Neural progenitor cell (in vitro differentiated cells): Measurements from ENCODE around the gene CASK.

Source experiments
- EZH2 ChIP-seq: fragments of 200-600 bp; sonication (generic); IDR thresholded peaks from 2 replicates; pipeline ENCODE4 v1.6.1; 2017; ENCODE audit warnings: antibody characterized with exemption, mild to moderate bottlenecking, moderate library complexity
- EZH2phosphoT487 ChIP-seq: fragments of 200-600 bp; sonication (generic); IDR thresholded peaks from 2 replicates; pipeline ENCODE4 v1.6.1; 2017; ENCODE audit warnings: antibody characterized with exemption
- TF ChIP-seq, protein P1 (sequence below): fragments of 200-600 bp; sonication (generic); IDR thresholded peaks from 2 replicates; pipeline ENCODE4 v1.5.1; 2017; ENCODE audit warnings: antibody characterized with exemption, mild to moderate bottlenecking

DNA sequence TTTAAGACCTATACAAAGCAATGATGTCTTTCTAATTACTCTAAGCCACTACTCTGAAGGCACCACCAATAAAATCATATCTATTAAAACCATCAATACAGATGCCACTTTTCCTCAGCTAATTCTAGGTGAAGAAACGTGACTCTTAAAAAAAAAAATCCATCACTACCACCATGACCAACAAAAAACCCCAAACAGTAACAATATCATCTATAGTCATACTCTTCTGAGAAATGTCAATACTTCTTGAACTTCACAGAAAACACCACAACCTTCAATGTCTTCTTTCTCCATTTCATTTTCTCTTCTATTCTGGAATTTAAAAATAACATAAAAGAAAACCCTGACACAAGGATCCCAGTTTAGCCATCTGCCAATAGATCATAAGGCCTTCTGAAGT, 35.7 kb downstream of the CASK start:
- TF ChIP-seq, protein P1, sequence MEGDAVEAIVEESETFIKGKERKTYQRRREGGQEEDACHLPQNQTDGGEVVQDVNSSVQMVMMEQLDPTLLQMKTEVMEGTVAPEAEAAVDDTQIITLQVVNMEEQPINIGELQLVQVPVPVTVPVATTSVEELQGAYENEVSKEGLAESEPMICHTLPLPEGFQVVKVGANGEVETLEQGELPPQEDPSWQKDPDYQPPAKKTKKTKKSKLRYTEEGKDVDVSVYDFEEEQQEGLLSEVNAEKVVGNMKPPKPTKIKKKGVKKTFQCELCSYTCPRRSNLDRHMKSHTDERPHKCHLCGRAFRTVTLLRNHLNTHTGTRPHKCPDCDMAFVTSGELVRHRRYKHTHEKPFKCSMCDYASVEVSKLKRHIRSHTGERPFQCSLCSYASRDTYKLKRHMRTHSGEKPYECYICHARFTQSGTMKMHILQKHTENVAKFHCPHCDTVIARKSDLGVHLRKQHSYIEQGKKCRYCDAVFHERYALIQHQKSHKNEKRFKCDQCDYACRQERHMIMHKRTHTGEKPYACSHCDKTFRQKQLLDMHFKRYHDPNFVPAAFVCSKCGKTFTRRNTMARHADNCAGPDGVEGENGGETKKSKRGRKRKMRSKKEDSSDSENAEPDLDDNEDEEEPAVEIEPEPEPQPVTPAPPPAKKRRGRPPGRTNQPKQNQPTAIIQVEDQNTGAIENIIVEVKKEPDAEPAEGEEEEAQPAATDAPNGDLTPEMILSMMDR, result no peak
- no peak for TF ChIP-seq EZH2
- no peak for TF ChIP-seq EZH2phosphoT487
